Measurements from ENCODE around the gene PATJ.
A peak's percentile ranks its signal among the peaks of the same experiment; 100 is the strongest.

Gene PATJ

DNA sequence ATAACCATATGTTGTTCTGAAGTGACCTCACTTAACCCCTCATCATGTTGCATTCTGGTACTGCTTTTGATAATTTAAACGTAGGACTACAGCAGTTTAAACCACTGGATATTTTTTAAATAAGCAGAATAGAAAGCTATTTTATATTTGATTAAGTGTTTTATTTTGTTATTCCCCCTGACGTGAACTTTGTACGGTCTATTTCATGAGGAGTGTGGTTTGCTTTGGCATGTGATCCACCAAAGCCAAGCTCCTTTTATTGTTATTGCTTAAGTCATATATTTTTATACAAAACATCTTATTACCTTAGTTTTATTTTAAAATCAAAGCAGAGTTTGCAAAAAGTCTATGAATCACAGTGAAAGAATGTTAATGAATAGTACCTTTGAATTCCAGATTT, 351.0 kb downstream of the PATJ start:
- no peak for TF ChIP-seq CTCF (conservative IDR thresholded peaks at IDR 0.05; ENCODE audit: low read depth, low read length)
- DNase-seq (ENCODE audit: low read depth): peak; percentile 11
- H3K4me3 ChIP-seq (ENCODE audit: low read depth, low read length): no peak overlapping the region

DNA sequence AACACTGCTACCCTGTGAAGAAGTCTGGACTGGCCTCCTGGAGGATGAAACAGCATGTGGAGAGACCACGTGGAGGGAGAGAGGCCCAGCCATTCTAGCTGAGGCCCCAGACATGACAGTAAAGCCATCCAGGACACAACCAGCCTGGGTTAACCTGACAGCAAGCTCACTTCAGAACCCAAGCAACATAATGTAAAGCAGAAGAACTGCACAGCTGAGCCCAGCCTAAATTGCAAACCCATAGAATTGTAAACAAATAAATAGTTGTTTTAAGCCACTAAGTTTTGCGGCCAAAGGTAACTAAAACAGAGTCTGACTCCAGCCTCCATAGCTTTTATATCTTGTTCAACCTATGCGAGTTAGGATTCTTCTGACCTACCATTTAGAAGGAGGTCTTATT, 355.2 kb downstream of the PATJ start:
- no peak overlapping the region for H3K4me3 ChIP-seq (ENCODE audit: low read depth, low read length)
- TF ChIP-seq CTCF (conservative IDR thresholded peaks at IDR 0.05; ENCODE audit: low read depth, low read length): no peak
- DNase-seq (ENCODE audit: low read depth): no peak

- no peak for TF ChIP-seq CTCF (conservative IDR thresholded peaks at IDR 0.05; ENCODE audit: low read depth, low read length)
- DNase-seq (ENCODE audit: low read depth): no peak
- no peak overlapping the region for H3K4me3 ChIP-seq (ENCODE audit: low read depth, low read length)
These were observed 358.2 kb downstream of the PATJ start for GRCh38 chr1:62100442-62100841.

DNA sequence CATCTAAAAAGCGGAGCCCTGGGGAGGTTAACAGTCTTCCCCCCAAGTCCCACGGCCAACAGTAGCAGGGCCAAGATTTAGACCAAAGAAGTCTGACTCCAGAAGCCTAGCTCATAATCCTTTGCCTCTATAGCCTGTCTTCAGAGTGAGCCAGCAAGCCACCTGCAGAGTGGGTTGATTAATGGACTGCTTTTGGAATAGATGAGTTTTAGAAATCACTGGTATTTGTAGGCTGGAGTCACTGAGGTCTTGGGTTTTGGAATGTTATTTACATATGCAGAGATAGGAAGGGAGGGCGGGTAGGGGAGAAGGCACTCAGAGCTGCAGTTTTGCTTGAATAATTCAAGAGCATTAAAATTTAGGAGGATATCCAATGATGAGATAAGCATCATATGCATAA, 361.6 kb downstream of the PATJ start:
- no peak for DNase-seq (ENCODE audit: low read depth)
- H3K4me3 ChIP-seq (ENCODE audit: low read depth, low read length): no peak overlapping the region

DNA sequence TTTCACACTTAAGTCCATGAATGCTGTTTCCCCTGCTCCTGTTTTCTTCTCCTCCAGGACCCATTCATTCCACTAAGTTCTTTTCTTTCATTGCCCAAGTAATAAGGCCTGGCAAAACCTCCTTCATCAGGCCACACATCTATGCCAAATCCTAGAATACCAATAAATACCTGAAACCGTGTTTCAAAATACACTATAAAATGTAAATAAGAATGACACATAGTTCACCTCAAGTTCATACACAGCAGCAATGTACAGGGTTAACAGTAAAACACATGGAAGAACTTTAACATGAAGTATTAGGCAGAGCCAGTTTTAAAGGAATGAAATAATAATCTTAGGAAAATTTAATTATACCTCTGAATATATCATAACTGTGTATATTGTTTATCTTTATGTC, 365.6 kb downstream of the PATJ start:
- H3K4me3 ChIP-seq (ENCODE audit: low read depth, low read length): no peak overlapping the region
- no peak for DNase-seq (ENCODE audit: low read depth)
- TF ChIP-seq CTCF (conservative IDR thresholded peaks at IDR 0.05; ENCODE audit: low read depth, low read length): no peak

More for the DNA sequence above, 361.6 kb downstream of the PATJ start:
- no peak for TF ChIP-seq CTCF (conservative IDR thresholded peaks at IDR 0.05; ENCODE audit: low read depth, low read length)

DNA sequence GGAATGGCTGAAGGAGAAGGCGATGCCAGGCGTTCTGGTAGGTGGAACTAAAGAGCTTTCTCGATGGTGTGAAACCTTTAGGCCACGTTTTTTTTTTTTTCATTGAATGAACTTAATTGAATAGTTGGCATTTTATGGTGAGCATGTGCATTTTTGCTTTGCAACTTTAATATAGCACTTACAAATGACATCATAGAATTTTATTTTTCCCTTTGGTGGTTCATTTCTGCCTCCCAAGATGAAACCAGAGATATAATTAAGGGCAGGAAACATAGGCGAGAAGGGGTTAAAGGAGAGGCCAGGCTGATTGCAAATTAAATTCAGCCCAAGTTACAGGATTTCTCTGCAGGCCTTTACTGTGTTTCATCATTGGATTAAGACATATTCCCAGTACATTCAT, 366.8 kb downstream of the PATJ start:
- TF ChIP-seq CTCF (conservative IDR thresholded peaks at IDR 0.05; ENCODE audit: low read depth, low read length): no peak

DNA sequence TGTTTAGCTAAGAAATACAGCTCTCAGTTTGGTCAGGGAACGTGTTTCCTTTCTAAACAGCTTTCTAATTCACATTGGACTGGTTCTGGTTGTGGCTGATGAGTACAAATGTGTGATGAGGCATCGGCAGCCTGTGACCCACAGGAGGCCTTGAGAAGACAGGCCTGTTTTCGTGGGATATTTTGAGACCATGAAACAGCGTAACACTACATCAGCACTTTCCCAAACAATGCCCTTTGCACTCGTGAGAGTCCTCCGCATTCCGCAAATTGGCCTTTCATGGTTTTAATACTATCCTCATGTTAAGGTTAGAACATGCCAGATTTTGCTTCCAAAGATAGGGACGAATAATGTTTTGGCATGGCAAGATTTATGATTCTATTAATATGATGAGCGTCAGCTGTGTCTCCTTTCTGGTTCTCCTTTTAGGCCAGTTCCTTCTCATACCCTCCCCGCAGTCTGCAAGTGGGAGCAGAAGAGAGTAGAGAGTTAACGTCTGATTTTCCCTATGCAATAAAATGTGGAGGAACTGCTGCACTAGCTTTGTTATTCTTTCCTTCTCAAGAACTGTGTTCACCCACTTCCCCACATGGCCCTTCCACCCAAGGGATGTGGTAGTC, 368.0 kb downstream of the PATJ start:
- peak; percentile 8 for DNase-seq (ENCODE audit: low read depth)
- no peak overlapping the region for H3K4me3 ChIP-seq (ENCODE audit: low read depth, low read length)
- TF ChIP-seq CTCF (conservative IDR thresholded peaks at IDR 0.05; ENCODE audit: low read depth, low read length): no peak

More for the DNA sequence above, 366.8 kb downstream of the PATJ start:
- DNase-seq (ENCODE audit: low read depth): no peak
- H3K4me3 ChIP-seq (ENCODE audit: low read depth, low read length): no peak overlapping the region

All from choroid plexus epithelial cell (primary cell).